Measurements from ENCODE around the gene VEPH1.

The VEPH1 gene

GRCh38 chr3:157477441-157477840 is 25.8 kb downstream of the VEPH1 start:
- DNase-seq (no peak), ATAC-seq (ENCODE audit: insufficient read depth, low read depth) (no peak)
- Histone ChIP-seq H4K20me1 (ENCODE audit: insufficient read depth, low read length) (no peaks in the 10 kb centered on the region), H3K4me2 (ENCODE audit: insufficient read depth, low read length) (no peak overlapping the region), H2AFZ (ENCODE audit: low read depth, low read length) (no peak overlapping the region), H3K27me3 (ENCODE audit: insufficient read depth, low read length, poor library complexity) (no peaks in the 10 kb centered on the region), H3K36me3 (ENCODE audit: insufficient read depth, low read length) (no peaks in the 10 kb centered on the region), H3K9ac (ENCODE audit: low read depth, low read length) (no peak overlapping the region), H3K4me3 (ENCODE audit: low read depth in 1 of 2, low read length in 2 of 2) (no peak overlapping the region), H3K79me2 (ENCODE audit: insufficient read depth, low read length) (no peaks in the 10 kb centered on the region), H3K4me1 (ENCODE audit: insufficient read depth, low read length) (no peaks in the 10 kb centered on the region), H3K9me3 (ENCODE audit: insufficient read depth, low read length, severe bottlenecking) (no peaks in the 10 kb centered on the region), H3K27ac (ENCODE audit: low read length) (no peak overlapping the region)
- no peak for TF ChIP-seq EZH2 (IDR thresholded peaks at IDR 0.05; ENCODE audit: borderline replicate concordance, low read depth, low read length, severe bottlenecking)
- TF ChIP-seq, protein P1, sequence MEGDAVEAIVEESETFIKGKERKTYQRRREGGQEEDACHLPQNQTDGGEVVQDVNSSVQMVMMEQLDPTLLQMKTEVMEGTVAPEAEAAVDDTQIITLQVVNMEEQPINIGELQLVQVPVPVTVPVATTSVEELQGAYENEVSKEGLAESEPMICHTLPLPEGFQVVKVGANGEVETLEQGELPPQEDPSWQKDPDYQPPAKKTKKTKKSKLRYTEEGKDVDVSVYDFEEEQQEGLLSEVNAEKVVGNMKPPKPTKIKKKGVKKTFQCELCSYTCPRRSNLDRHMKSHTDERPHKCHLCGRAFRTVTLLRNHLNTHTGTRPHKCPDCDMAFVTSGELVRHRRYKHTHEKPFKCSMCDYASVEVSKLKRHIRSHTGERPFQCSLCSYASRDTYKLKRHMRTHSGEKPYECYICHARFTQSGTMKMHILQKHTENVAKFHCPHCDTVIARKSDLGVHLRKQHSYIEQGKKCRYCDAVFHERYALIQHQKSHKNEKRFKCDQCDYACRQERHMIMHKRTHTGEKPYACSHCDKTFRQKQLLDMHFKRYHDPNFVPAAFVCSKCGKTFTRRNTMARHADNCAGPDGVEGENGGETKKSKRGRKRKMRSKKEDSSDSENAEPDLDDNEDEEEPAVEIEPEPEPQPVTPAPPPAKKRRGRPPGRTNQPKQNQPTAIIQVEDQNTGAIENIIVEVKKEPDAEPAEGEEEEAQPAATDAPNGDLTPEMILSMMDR (IDR thresholded peaks at IDR 0.05; ENCODE audit: borderline replicate concordance, extremely low read depth, low read length, poor library complexity, severe bottlenecking): no peak

DNA sequence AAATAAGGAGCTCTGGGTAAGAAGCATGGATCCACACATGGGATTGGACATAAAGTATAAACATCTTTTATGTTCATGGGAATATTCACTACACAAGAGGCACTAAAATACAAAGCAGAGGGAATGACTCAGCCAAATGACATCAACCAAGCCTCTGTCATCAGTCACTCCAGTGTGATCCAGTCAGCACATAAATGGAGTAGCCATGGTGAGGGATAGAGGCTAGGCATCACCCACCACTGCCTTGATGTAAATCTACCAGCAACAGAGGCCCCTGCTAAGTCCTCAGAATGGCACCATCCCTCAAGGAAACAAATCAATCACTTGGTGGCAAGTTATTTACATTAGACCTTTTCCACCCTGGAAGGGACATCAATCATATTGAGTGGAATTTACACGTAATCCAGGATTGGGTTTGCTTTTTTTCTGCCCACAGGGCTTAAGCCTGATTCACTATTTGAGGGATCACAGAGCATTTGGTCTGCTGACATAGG is 27.2 kb downstream of the VEPH1 start:
- Histone ChIP-seq H3K4me1 (ENCODE audit: insufficient read depth, low read length) (no peaks in the 10 kb centered on the region), H2AFZ (ENCODE audit: low read depth, low read length) (no peak overlapping the region)

GRCh38 chr3:157472648-157473047 is 30.6 kb downstream of the VEPH1 start:
- Histone ChIP-seq H3K27ac (ENCODE audit: low read length) (no peak overlapping the region), H3K79me2 (ENCODE audit: insufficient read depth, low read length) (no peaks in the 10 kb centered on the region)
- no peak for DNase-seq

More for the DNA sequence above, 27.2 kb downstream of the VEPH1 start:
- no peaks in the 10 kb centered on the region for H4K20me1 ChIP-seq (ENCODE audit: insufficient read depth, low read length)
- no peak overlapping the region for H3K4me2 ChIP-seq (ENCODE audit: insufficient read depth, low read length)
- no peaks in the 10 kb centered on the region for H3K27me3 ChIP-seq (ENCODE audit: insufficient read depth, low read length, poor library complexity)
- no peaks in the 10 kb centered on the region for H3K79me2 ChIP-seq (ENCODE audit: insufficient read depth, low read length)
- no peak overlapping the region for H3K4me3 ChIP-seq (ENCODE audit: low read depth in 1 of 2, low read length in 2 of 2)
- no peaks in the 10 kb centered on the region for H3K36me3 ChIP-seq (ENCODE audit: insufficient read depth, low read length)
- H3K9ac ChIP-seq (ENCODE audit: low read depth, low read length): no peak overlapping the region
- TF ChIP-seq EZH2 (IDR thresholded peaks at IDR 0.05; ENCODE audit: borderline replicate concordance, low read depth, low read length, severe bottlenecking): no peak
- TF ChIP-seq, protein P1 (IDR thresholded peaks at IDR 0.05; ENCODE audit: borderline replicate concordance, extremely low read depth, low read length, poor library complexity, severe bottlenecking): no peak
- no peak overlapping the region for H3K27ac ChIP-seq (ENCODE audit: low read length)
- DNase-seq (no peak), ATAC-seq (ENCODE audit: insufficient read depth, low read depth) (no peak)
- H3K9me3 ChIP-seq (ENCODE audit: insufficient read depth, low read length, severe bottlenecking): no peaks in the 10 kb centered on the region

More at GRCh38 chr3:157472648-157473047, 30.6 kb downstream of the VEPH1 start:
- Histone ChIP-seq H2AFZ (ENCODE audit: low read depth, low read length) (no peak overlapping the region), H3K4me2 (ENCODE audit: insufficient read depth, low read length) (no peak overlapping the region), H3K36me3 (ENCODE audit: insufficient read depth, low read length) (no peaks in the 10 kb centered on the region), H3K9ac (ENCODE audit: low read depth, low read length) (no peak overlapping the region), H3K4me3 (ENCODE audit: low read depth in 1 of 2, low read length in 2 of 2) (no peak overlapping the region), H3K4me1 (ENCODE audit: insufficient read depth, low read length) (no peaks in the 10 kb centered on the region), H3K27me3 (ENCODE audit: insufficient read depth, low read length, poor library complexity) (no peaks in the 10 kb centered on the region), H4K20me1 (ENCODE audit: insufficient read depth, low read length) (no peaks in the 10 kb centered on the region), H3K9me3 (ENCODE audit: insufficient read depth, low read length, severe bottlenecking) (no peaks in the 10 kb centered on the region)
- ATAC-seq (ENCODE audit: insufficient read depth, low read depth): no peak
- TF ChIP-seq, protein P1 (IDR thresholded peaks at IDR 0.05; ENCODE audit: borderline replicate concordance, extremely low read depth, low read length, poor library complexity, severe bottlenecking): no peak
- no peak for TF ChIP-seq EZH2 (IDR thresholded peaks at IDR 0.05; ENCODE audit: borderline replicate concordance, low read depth, low read length, severe bottlenecking)

All from DND-41 (cell line).